ENCODE data around the gene SORL1. TPM values are rescaled to one million over a fixed set of nuclear protein-coding genes. Genes with fewer than 3 reads are reported as not detected.

SORL1 gene
- total and polyA plus RNA-seq, 9 of the 15 experiments (the other 6 are each of a cell fraction or from before 2014, with no cell fraction given), result 0.01 to 0.66 TPM; not detected in 7

GRCh38 chr11:121575963-121576290 is 123.8 kb downstream of the SORL1 start:
- FAIRE-seq (no peak), DNase-seq (ENCODE audit: extremely low read depth in 1 of 4, low spot score in 3 of 4) (no peak), ATAC-seq (no peak)
- Histone ChIP-seq H3K4me2 (ENCODE audit: insufficient read depth, low read length) (no peak overlapping the region), H3K27ac (ENCODE audit: extremely low read depth, low read depth, low read length) (no peak overlapping the region), H3K9me3 (replicated peaks; ENCODE audit: control insufficient read depth, insufficient read depth, low read depth, low read length) (no peaks in the 10 kb centered on the region), H3K9me1 (ENCODE audit: control insufficient read depth, insufficient read depth, low read length) (no peaks in the 10 kb centered on the region), H3K36me3 (ENCODE audit: control insufficient read depth, insufficient read depth, low read length) (no peaks in the 10 kb centered on the region), H3K27me3 (ENCODE audit: control insufficient read depth in 2 of 2, insufficient read depth in 2 of 2, low read length in 2 of 2) (peaks cover 0 to 2% of the 10 kb centered on the region in 2 experiments; a peak in 1 of 5 replicates), H3K9ac (ENCODE audit: insufficient read depth in 1 of 2, low read depth in 2 of 2, low read length in 2 of 2) (no peak overlapping the region), H3K4me3 (no peak overlapping the region), H3K79me2 (ENCODE audit: control insufficient read depth, insufficient read depth, low read length) (no peaks in the 10 kb centered on the region), H3K4me1 (replicated peaks in 1 of 2; ENCODE audit: control insufficient read depth in 2 of 2, insufficient read depth in 2 of 2, low read length in 2 of 2) (no peaks in the 10 kb centered on the region), H2AFZ (ENCODE audit: low read depth, low read length) (no peak overlapping the region), H4K20me1 (replicated peaks; ENCODE audit: control insufficient read depth, insufficient read depth, low read length) (no peaks in the 10 kb centered on the region; the same call in 1 of the 2 replicates)
- in situ Hi-C loops (cut with MboI) (no loop called here), intact Hi-C loops (cut with micrococcal nuclease) (no loop called here)
- CTCF ChIA-PET (ENCODE audit: low intra/inter-chr PET ratio), result no interaction called here
- no TSS peak for BruUV-seq (replicated peaks)
- POLR2A ChIA-PET, result interaction anchor here (0.6 to 1.1 kb wide), 3 partner anchors 9 to 35 kb away, joined by 3 read pairs; no protein-coding TSS in a partner anchor
- 0% methylated on average over 5 of the region's 5 CpGs for WGBS (ENCODE audit: insufficient coverage, low coverage, missing lambda C conversion rate)
- TF ChIP-seq SMARCC2 (IDR thresholded peaks at IDR 0.05; ENCODE audit: low read depth) (no peak), NFXL1 (CRISPR knock-in tag; IDR thresholded peaks at IDR 0.05) (no peak), ZNF436 (CRISPR knock-in tag; IDR thresholded peaks at IDR 0.05) (no peak), NFRKB (IDR thresholded peaks at IDR 0.05; ENCODE audit: low read depth) (no peak), HBP1 (CRISPR knock-in tag; IDR thresholded peaks at IDR 0.05) (no peak), SREBF1 (IDR thresholded peaks at IDR 0.05; ENCODE audit: borderline replicate concordance, low read depth, low read length) (no peak), ARNT (IDR thresholded peaks at IDR 0.05) (no peak), CTCFL (IDR thresholded peaks at IDR 0.05; ENCODE audit: borderline replicate concordance, insufficient read depth, low read depth, low read length, poor library complexity, severe bottlenecking) (no peak), ETV1 (tag; conservative IDR thresholded peaks at IDR 0.05; ENCODE audit: low read depth) (no peak), CBFB (CRISPR knock-in tag; IDR thresholded peaks at IDR 0.05) (no peak), HMGXB4 (CRISPR knock-in tag; IDR thresholded peaks at IDR 0.05) (no peak), FOXO4 (CRISPR knock-in tag; IDR thresholded peaks at IDR 0.05) (no peak), HMG20A (CRISPR knock-in tag; conservative IDR thresholded peaks at IDR 0.05) (no peak), ZC3H8 (IDR thresholded peaks at IDR 0.05) (no peak)
